HG03097 (cell line): ENCODE data around the gene CCDC81.
"Not testable (repeated sequence)": the region's sequence is repeated elsewhere in the genome, so short reads cannot be mapped to it uniquely, and the experiment has no call there.

ENCODE experiments used
- ATAC-seq: cut with Tn5 transposase; IDR thresholded peaks from one replicate; pipeline ENCODE4 v1.9.1; 2021; ENCODE audit not compliant: unreplicated experiment, low FRiP score

The CCDC81 gene

GRCh38 chr11:86374586-86374985, at the start of gene CCDC81:
Gene CCDC81, plus strand, starts transcription at chr11:86374887. Its CDS starts 277 bp downstream, at chr11:86375164.
- no peak for ATAC-seq

- ATAC-seq, result no peak
These were observed 39.4 kb upstream of the CCDC81 start for GRCh38 chr11:86335131-86335767.

GRCh38 chr11:86337227-86337626, 37.5 kb upstream of the CCDC81 start:
- ATAC-seq, result no peak

- no peak for ATAC-seq
These were observed 33.3 kb upstream of the CCDC81 start for GRCh38 chr11:86341382-86341781.

GRCh38 chr11:86346513-86346912, 28.2 kb upstream of the CCDC81 start:
- no peak for ATAC-seq

DNA sequence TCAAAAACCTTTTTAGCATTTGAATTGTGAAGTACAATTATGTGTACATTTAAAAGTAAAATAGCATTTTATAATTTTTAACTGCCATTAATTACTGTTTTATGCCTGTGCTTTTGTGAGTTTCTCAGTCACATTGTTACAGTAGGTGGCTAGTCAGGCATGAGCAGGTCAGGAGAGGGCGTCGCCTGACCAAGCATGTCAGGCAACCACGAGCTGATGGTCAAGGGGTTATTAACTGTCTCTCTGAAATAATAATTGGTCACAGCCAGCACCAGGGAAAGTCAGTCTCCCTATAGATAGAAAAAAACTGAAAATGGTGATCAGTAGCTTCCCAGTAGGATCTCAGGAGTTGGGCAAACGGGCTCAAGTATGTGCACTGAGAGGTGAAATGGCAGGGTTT, 19.4 kb upstream of the CCDC81 start:
- ATAC-seq, result no peak

- ATAC-seq, result not testable (repeated sequence)
These were observed 17.3 kb upstream of the CCDC81 start for GRCh38 chr11:86357412-86357811.

DNA sequence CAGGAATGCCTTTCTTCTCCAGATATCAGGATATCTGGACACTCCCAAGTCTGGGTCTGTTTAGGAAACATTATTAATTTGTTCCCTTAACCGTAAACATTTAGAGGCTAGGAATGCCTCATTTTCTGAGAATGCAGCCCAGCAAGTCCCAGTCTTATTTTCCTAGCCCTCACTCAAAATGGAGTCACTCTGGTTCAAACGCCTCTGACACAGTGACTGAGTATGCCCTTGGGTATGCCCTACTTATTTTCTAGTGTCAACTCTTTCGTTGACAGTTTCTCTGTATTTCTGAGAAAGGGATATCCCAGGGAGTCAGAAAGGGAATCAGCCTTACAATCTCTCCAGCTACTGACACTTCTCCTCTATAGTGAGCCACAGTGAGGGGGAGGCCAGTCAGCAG, 16.0 kb upstream of the CCDC81 start:
- no peak for ATAC-seq

- ATAC-seq, result no peak
These were observed 13.8 kb upstream of the CCDC81 start for GRCh38 chr11:86360775-86361395.

GRCh38 chr11:86363424-86363823, 11.3 kb upstream of the CCDC81 start:
- no peak for ATAC-seq

GRCh38 chr11:86365546-86365945, 9.1 kb upstream of the CCDC81 start:
- ATAC-seq, result no peak

- ATAC-seq, result no peak
These were observed 5.0 kb upstream of the CCDC81 start for GRCh38 chr11:86369668-86370067.

- ATAC-seq, result no peak
These were observed 4.5 kb upstream of the CCDC81 start for GRCh38 chr11:86370171-86370570.

DNA sequence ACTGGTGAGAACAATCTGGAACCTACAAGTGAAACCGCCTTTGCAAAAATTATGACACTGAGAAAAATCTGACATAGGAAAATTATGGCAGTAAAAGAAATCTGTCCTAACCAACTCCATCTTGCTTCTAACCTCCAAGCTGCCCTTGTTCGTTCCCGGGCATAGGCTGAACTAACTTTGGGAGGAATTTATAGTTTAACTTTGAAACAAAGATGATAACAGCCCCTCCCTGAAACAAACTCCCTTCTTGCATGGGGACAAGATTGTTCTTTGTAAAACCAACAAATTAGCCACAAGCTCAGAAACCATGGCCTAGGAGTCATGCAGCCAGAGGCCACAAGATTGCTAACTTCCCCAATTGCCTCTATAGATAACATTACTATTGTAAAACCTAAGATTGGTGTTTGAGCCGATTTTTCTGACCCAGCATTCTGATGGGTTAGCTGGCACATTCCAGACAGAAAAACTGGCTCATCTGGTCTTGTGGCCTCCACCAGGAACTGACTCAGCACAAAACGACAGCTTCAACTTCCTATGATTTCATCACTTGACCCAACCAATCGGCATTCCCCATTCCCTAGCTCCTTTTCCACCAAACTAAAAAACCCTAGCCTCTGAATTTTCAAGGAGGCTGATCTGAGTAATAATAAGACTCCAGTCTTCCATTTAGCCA, 3.6 kb upstream of the CCDC81 start:
- ATAC-seq, result no peak

DNA sequence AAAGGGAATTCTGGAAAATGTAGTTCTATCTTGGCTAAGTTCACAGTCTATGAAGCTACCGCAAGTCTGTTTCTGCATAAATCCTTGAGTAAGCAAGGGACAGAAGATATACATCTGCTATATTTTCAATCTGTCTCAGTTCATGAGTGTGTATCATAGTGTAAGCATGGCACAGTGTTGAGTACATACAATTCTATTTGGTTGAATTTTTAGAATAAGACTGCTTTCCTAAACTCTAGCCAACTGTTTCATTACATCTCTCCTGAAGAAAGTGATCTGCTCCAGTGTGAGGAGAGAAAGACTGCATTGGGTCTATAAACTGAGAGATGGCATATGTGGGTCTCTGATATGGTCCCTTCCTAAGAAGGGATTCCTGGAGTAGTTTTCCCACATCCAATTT, 2.6 kb upstream of the CCDC81 start:
- ATAC-seq, result no peak

- ATAC-seq, result no peak
These were observed 2.1 kb upstream of the CCDC81 start for GRCh38 chr11:86372586-86372985.

DNA sequence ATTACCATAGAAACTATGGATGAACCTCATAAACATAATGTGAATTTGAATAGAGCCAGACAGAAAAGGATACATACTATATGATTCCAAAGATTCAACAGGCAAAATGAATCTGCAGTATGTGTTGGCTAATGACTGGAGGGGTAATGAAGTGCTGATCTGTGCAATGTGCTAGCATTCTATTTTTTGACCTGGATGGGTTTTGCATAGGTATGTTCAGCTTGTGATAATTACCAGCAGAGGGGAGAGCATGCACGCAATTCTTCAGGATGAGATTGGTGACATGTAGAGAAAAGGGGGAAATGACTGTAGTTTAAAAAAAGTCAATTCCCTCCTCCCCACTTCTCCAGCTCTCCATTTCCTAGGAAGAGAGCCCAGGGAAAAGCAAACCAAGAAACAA, 618 bp upstream of the CCDC81 start:
- ATAC-seq, result no peak

DNA sequence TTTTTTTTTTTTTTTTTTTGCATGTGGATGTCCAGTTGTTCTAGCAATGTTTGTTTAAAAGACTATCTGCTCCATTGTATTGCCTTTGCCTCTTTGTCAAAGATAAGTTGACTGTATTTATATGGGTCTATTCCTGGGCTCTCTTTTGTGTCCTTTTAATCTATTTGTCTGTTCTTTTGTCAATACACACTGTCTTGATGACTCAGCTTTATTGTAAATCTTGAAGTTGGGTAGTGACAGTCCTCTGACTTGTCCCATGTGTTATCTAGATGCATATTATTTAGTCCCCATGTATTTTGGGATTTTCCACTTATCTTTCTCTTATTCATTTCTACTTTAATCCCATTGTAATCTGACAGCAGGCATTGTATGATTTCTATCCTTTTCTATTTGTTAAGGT, 3.3 kb downstream of the CCDC81 start:
- no peak for ATAC-seq

- no peak for ATAC-seq
These were observed 5.8 kb downstream of the CCDC81 start for GRCh38 chr11:86380295-86381059.

- no peak for ATAC-seq
These were observed 8.6 kb downstream of the CCDC81 start for GRCh38 chr11:86383041-86383955.
